Measurements from ENCODE around the gene IRAK3. TPM values are rescaled to one million over a fixed set of nuclear protein-coding genes. Genes with fewer than 3 reads are reported as not detected.

Gene IRAK3
- total and polyA plus RNA-seq, 2 experiments from 2014 or later = 0.53 to 1.8 TPM

DNA sequence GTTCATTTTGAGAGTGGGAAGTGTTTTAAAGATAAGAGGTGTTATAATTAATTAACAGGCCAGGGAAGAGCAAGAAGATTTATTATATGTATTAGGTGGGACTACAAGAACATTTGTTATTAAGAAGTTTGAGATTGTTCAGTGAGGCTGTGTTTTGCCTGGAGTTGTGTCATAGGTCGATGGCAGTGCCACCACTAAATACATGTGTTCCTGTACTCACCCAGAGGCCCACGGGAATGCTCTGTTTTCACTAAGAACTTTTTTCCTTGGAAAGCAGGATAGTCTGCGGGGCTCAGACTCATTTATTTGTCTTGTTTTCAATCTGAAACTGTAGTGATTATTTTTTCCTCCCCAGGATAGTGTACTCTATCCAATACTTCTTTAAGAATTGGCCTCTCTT, 10.1 kb downstream of the IRAK3 start:
- Histone ChIP-seq H3K9me2 (ENCODE audit: insufficient read depth) (no peaks in the 10 kb centered on the region), H3K36me3 (ENCODE audit: insufficient read depth) (no peaks in the 10 kb centered on the region), H3K27ac (ENCODE audit: low read depth) (no peak overlapping the region), H3K4me3 (no peak overlapping the region), H3F3A (replicated peaks; ENCODE audit: low read depth) (no peaks in the 10 kb centered on the region), H3K27me3 (ENCODE audit: insufficient read depth) (no peaks in the 10 kb centered on the region), H3K79me2 (replicated peaks; ENCODE audit: insufficient read depth) (no peaks in the 10 kb centered on the region), H3K4me1 (ENCODE audit: insufficient read depth) (peaks cover 22% of the 10 kb centered on the region), H2AFZ (no peak overlapping the region), H3K4me2 (no peak overlapping the region), H4K20me1 (replicated peaks; ENCODE audit: insufficient read depth) (no peaks in the 10 kb centered on the region)
- Mint-ChIP-seq H3K27ac (no peak overlapping the region), H3K9me3 (peaks cover 4% of the 10 kb centered on the region; the same call in 1 of the 3 replicates), H3K36me3 (ENCODE audit: low read depth) (no peaks in the 10 kb centered on the region), H3K4me1 (peaks cover 22% of the 10 kb centered on the region), H3K4me3 (no peak overlapping the region), H3K27me3 (ENCODE audit: insufficient read depth, low read depth, poor library complexity) (peaks cover 2% of the 10 kb centered on the region)
- no peak for ATAC-seq
- TF ChIP-seq, protein P1, sequence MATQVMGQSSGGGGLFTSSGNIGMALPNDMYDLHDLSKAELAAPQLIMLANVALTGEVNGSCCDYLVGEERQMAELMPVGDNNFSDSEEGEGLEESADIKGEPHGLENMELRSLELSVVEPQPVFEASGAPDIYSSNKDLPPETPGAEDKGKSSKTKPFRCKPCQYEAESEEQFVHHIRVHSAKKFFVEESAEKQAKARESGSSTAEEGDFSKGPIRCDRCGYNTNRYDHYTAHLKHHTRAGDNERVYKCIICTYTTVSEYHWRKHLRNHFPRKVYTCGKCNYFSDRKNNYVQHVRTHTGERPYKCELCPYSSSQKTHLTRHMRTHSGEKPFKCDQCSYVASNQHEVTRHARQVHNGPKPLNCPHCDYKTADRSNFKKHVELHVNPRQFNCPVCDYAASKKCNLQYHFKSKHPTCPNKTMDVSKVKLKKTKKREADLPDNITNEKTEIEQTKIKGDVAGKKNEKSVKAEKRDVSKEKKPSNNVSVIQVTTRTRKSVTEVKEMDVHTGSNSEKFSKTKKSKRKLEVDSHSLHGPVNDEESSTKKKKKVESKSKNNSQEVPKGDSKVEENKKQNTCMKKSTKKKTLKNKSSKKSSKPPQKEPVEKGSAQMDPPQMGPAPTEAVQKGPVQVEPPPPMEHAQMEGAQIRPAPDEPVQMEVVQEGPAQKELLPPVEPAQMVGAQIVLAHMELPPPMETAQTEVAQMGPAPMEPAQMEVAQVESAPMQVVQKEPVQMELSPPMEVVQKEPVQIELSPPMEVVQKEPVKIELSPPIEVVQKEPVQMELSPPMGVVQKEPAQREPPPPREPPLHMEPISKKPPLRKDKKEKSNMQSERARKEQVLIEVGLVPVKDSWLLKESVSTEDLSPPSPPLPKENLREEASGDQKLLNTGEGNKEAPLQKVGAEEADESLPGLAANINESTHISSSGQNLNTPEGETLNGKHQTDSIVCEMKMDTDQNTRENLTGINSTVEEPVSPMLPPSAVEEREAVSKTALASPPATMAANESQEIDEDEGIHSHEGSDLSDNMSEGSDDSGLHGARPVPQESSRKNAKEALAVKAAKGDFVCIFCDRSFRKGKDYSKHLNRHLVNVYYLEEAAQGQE (IDR thresholded peaks at IDR 0.05; ENCODE audit: unreplicated experiment) = no peak
- TF ChIP-seq NANOG (IDR thresholded peaks at IDR 0.05; ENCODE audit: borderline replicate concordance) (no peak), STAT1 (IDR thresholded peaks at IDR 0.05; ENCODE audit: unreplicated experiment) (no peak), ZNF462 (CRISPR knock-in tag; IDR thresholded peaks at IDR 0.05) (no peak), ZNF331 (CRISPR knock-in tag; IDR thresholded peaks at IDR 0.05; ENCODE audit: low read depth) (no peak), CREB1 (CRISPR knock-in tag; IDR thresholded peaks at IDR 0.05; ENCODE audit: low read depth) (no peak), JUNB (IDR thresholded peaks at IDR 0.05; ENCODE audit: unreplicated experiment) (no peak), ZNF114 (CRISPR knock-in tag; IDR thresholded peaks at IDR 0.05) (no peak), POLR2AphosphoS5 (IDR thresholded peaks at IDR 0.05; ENCODE audit: low read depth) (no peak)
- TF ChIP-seq, protein P2, sequence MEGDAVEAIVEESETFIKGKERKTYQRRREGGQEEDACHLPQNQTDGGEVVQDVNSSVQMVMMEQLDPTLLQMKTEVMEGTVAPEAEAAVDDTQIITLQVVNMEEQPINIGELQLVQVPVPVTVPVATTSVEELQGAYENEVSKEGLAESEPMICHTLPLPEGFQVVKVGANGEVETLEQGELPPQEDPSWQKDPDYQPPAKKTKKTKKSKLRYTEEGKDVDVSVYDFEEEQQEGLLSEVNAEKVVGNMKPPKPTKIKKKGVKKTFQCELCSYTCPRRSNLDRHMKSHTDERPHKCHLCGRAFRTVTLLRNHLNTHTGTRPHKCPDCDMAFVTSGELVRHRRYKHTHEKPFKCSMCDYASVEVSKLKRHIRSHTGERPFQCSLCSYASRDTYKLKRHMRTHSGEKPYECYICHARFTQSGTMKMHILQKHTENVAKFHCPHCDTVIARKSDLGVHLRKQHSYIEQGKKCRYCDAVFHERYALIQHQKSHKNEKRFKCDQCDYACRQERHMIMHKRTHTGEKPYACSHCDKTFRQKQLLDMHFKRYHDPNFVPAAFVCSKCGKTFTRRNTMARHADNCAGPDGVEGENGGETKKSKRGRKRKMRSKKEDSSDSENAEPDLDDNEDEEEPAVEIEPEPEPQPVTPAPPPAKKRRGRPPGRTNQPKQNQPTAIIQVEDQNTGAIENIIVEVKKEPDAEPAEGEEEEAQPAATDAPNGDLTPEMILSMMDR (conservative IDR thresholded peaks at IDR 0.05; ENCODE audit: low read depth in 2 of 2) = no peak
- DNase-seq (ENCODE audit: low spot score) = no peak
